GM12878 (cell line): ENCODE data around the gene CHST15. TPM values are rescaled to one million over a fixed set of nuclear protein-coding genes. Genes with fewer than 3 reads are reported as not detected.

Experiments
- ATAC-seq: fragments of 200-7000 bp; cut with Tn5 transposase; 3 replicates; pipeline ENCODE4 v1.9.1; 2020; ENCODE audit warnings: mild to moderate bottlenecking, moderate library complexity
- BruUV-seq: library from RNA; stranded (reverse); fragments of 400-500 nt; replicated peaks from 2 replicates; lab custom pipeline; 2021; lab: Mats Ljungman, UMichigan
- CTCF ChIA-PET: fragments of 300-600 bp; sonication (Branson Sonifier 250); formaldehyde crosslinking; extraction: SDS; loops from one replicate; lab custom pipeline; 2021; ENCODE audit warnings: inconsistent platforms; lab: Yijun Ruan, JAX
- POLR2A ChIA-PET: fragments of 350-600 bp; formaldehyde crosslinking; extraction: SDS; loops from one replicate; lab custom pipeline; 2021; ENCODE audit warnings: inconsistent platforms; lab: Charles Lee
- RAD21 ChIA-PET: fragments of 300-600 bp; sonication (Branson Sonifier 250); formaldehyde crosslinking; loops from one replicate; lab custom pipeline; 2023; ENCODE audit warnings: antibody characterized with exemption; ENCODE audit not compliant: unreplicated experiment; lab: Charles Lee
- SMC1A ChIA-PET: fragments of 300-600 bp; sonication (Branson Sonifier 250); formaldehyde crosslinking; loops from one replicate; lab custom pipeline; 2023; ENCODE audit not compliant: unreplicated experiment, uncharacterized antibody; lab: Charles Lee
- DNase-seq: peaks from one replicate; pipeline ENCODE4 v3.0.0-alpha.2; 2011; ENCODE audit warnings: low read depth, low spot score
- FAIRE-seq: peaks from 3 replicates; lab custom pipeline; 2011; peaks lifted over from hg19 to GRCh38; lab: Jason Lieb, UNC
- H2AFZ ChIP-seq: 2 replicates; pipeline ENCODE4 v1.6.0; 2011; ENCODE audit warnings: low read depth, low read length, control low read depth; ENCODE audit not compliant: control insufficient read depth
- H3K27ac ChIP-seq: 2 replicates; pipeline ENCODE4 v1.5.1; 2011; ENCODE audit warnings: control low read depth; ENCODE audit not compliant: control insufficient read depth, insufficient read depth
- H3K27me3 ChIP-seq, 2 experiments: replicated peaks in 1 of 2; 2 replicates each; pipeline versions ENCODE4 v1.6.0 to v1.6.1; 2011; ENCODE audit warnings: low read length in 1 of 2; ENCODE audit not compliant: control insufficient read depth in 2 of 2, insufficient read depth in 2 of 2
- H3K36me3 ChIP-seq, 2 experiments: 2 replicates each; pipeline ENCODE4 v1.5.1; 2011; ENCODE audit warnings: low read length in 1 of 2; ENCODE audit not compliant: control insufficient read depth in 2 of 2, insufficient read depth in 2 of 2
- H3K4me1 ChIP-seq: 2 replicates; pipeline ENCODE4 v1.6.1; 2011; ENCODE audit warnings: mild to moderate bottlenecking, low read length, moderate library complexity, mixed read lengths; ENCODE audit not compliant: control insufficient read depth, insufficient read depth
- H3K4me2 ChIP-seq: 2 replicates; pipeline ENCODE4 v1.6.0; 2011; ENCODE audit warnings: control low read depth; ENCODE audit not compliant: control insufficient read depth, insufficient read depth
- H3K4me3 ChIP-seq: fragments of 200-600 bp; sonication (generic); 2 replicates; pipeline ENCODE4 v1.5.1; 2016
- H3K79me2 ChIP-seq: 2 replicates; pipeline ENCODE4 v1.6.0; 2011; ENCODE audit warnings: low read length; ENCODE audit not compliant: control insufficient read depth, insufficient read depth
- H3K9ac ChIP-seq: 2 replicates; pipeline ENCODE4 v1.8.0; 2011; ENCODE audit warnings: low read length, control low read depth, mixed read lengths; ENCODE audit not compliant: control insufficient read depth, insufficient read depth
- H3K9me3 ChIP-seq: replicated peaks from 3 replicates; pipeline ENCODE4 v1.5.1; 2011; ENCODE audit warnings: mild to moderate bottlenecking, low read length; ENCODE audit not compliant: control insufficient read depth, insufficient read depth
- H4K20me1 ChIP-seq: 2 replicates; pipeline ENCODE4 v1.6.0; 2011; ENCODE audit not compliant: control insufficient read depth, insufficient read depth
- ETV6 ChIP-seq, 2 experiments: fragments of 450-650 bp in 1 of 2; IDR thresholded peaks in 1 of 2; conservative IDR thresholded peaks in 1 of 2; 2 replicates each; pipeline ENCODE4 v1.6.1; 2014; ENCODE audit warnings: antibody characterized with exemption in 1 of 2, borderline replicate concordance in 1 of 2, low read depth in 1 of 2, mild to moderate bottlenecking in 1 of 2, moderate library complexity in 1 of 2
- MAX ChIP-seq: IDR thresholded peaks from 2 replicates; pipeline ENCODE4 v1.6.1; 2012; ENCODE audit warnings: low read depth, low read length, improper control_type of control experiment
- USF1 ChIP-seq: IDR thresholded peaks from 2 replicates; pipeline ENCODE4 v1.6.1; 2011; ENCODE audit warnings: borderline replicate concordance, low read depth, mild to moderate bottlenecking, moderate library complexity, mixed read lengths, low read length; ENCODE audit not compliant: insufficient read depth; ENCODE audit errors: extremely low read length
- WGBS: methylation state at CpG from one replicate; pipeline ENCODE4 v1.1.6; 2016; ENCODE audit warnings: low lambda C conversion rate; ENCODE audit not compliant: insufficient replicate concordance, insufficient coverage; ENCODE audit errors: missing lambda C conversion rate; 5-methylcytosine and 5-hydroxymethylcytosine counted together
- in situ Hi-C: fragments of 300-500 bp; cut with MboI; formaldehyde crosslinking; loops from 9 replicates; pipeline ENCODE4 v1.14.3; 2018; ENCODE audit warnings: mixed read lengths
- intact Hi-C: fragments of 100-400 bp; cut with micrococcal nuclease; formaldehyde crosslinking; loops from one replicate; pipeline ENCODE4 v1.14.2; 2022; ENCODE audit not compliant: unreplicated experiment
- polyA plus RNA-seq, 11 experiments: library from polyadenylated mRNA; depleted of rRNA in 4 of 11; unstranded in 6 of 11; stranded (reverse) in 5 of 11; fragments of >200 nt; fragmentation: Nextera tagmentation in 4 of 11; fragmentation: Illumina TruSeq in 1 of 11; extraction: Ambion mirVana in 4 of 11; extraction: Trizol in 1 of 11; gene quantifications; 1 replicate in 1 of 11; 2 replicates in 10 of 11; pipeline versions ENCODE4 v1.2.1 to v1.2.3, GENCODE V29; 2011 to 2016; ENCODE audit warnings: inconsistent platforms in 2 of 11, missing spikeins in 2 of 11, low read depth in 1 of 11
- total RNA-seq, 4 experiments: library from RNA; depleted of rRNA in 3 of 4; stranded (reverse); fragments of >200 nt in 3 of 4; fragmentation: Illumina TruSeq in 1 of 4; extraction: Trizol in 1 of 4; gene quantifications; 2 replicates each; pipeline versions ENCODE4 v1.2.1 to v1.2.3, GENCODE V29; 2013 to 2021

The CHST15 gene
- total and polyA plus RNA-seq, 10 of the 15 experiments (the other 5 are each of a cell fraction or from before 2014, with no cell fraction given) = 0.02 to 0.53 (median 0.05) TPM; not detected in 1

- H3K9me3 ChIP-seq = no peaks in the 10 kb centered on the region; the same call in 2 of the 3 replicates
- peaks cover 0 to 5% of the 10 kb centered on the region in 2 experiments; a peak in 2 of 4 replicates for H3K27me3 ChIP-seq
- ATAC-seq (no peak), DNase-seq (no peak), FAIRE-seq (no peak)
- H3K4me2 ChIP-seq = no peak overlapping the region
- ChIA-PET RAD21 (interaction anchor here (1.1 kb wide), 1 partner anchor 402 kb away, joined by 3 read pairs; no protein-coding TSS in a partner anchor), SMC1A (no interaction called here), CTCF (interaction anchor here (1.0 kb wide), 1 partner anchor 20 kb away, joined by 3 read pairs; no protein-coding TSS in a partner anchor), POLR2A (no interaction called here)
- WGBS = 5% methylated on average over 1 of the region's 1 CpG
- H2AFZ ChIP-seq = no peak overlapping the region
- H3K36me3 ChIP-seq = no peaks in the 10 kb centered on the region
- H3K79me2 ChIP-seq = no peaks in the 10 kb centered on the region
- intact Hi-C loops = no loop called here
- in situ Hi-C loops = no loop called here
- BruUV-seq = no TSS peak
- no peak overlapping the region for H3K27ac ChIP-seq
- no peaks in the 10 kb centered on the region for H3K4me1 ChIP-seq
- no peak overlapping the region for H3K9ac ChIP-seq
- H3K4me3 ChIP-seq = no peak overlapping the region
- H4K20me1 ChIP-seq = no peaks in the 10 kb centered on the region
- TF ChIP-seq MAX = no peak
Observed at GRCh38 chr10:123986736-123987135, 106.7 kb downstream of the CHST15 start.

- in situ Hi-C loops (no loop called here), intact Hi-C loops (no loop called here)
- ATAC-seq (no peak), FAIRE-seq (no peak), DNase-seq (no peak)
- ChIA-PET SMC1A (interaction anchor here (0.7 kb wide), 1 partner anchor 389 kb away, joined by 3 read pairs; no protein-coding TSS in a partner anchor), POLR2A (no interaction called here), RAD21 (interaction anchor here (1.0 kb wide), 1 partner anchor 10 kb away, joined by 3 read pairs; no protein-coding TSS in a partner anchor), CTCF (interaction anchor here (1.2 kb wide), 1 partner anchor 391 kb away, joined by 3 read pairs; no protein-coding TSS in a partner anchor)
- 9% methylated on average over 4 of the region's 4 CpGs for WGBS
- Histone ChIP-seq H4K20me1 (no peaks in the 10 kb centered on the region), H3K9me3 (no peaks in the 10 kb centered on the region; the same call in 2 of the 3 replicates), H3K4me2 (no peak overlapping the region), H3K27ac (no peak overlapping the region), H2AFZ (no peak overlapping the region), H3K4me1 (no peaks in the 10 kb centered on the region), H3K79me2 (no peaks in the 10 kb centered on the region), H3K9ac (no peak overlapping the region), H3K27me3 (peaks cover 0 to 8% of the 10 kb centered on the region in 2 experiments), H3K4me3 (no peak overlapping the region), H3K36me3 (no peaks in the 10 kb centered on the region)
- no TSS peak for BruUV-seq
- TF ChIP-seq USF1 (peak; percentile 49), ETV6 (conservative IDR thresholded peaks at IDR 0.05 in 1 of 2, IDR thresholded peaks at IDR 0.05 in 1 of 2; ENCODE audit: borderline replicate concordance in 1 of 2, low read depth in 1 of 2) (no peak)
Observed at GRCh38 chr10:123974406-123974805, 119.0 kb downstream of the CHST15 start.
